HCT116 (cell line): ENCODE measurements around the gene KCNMB2. TPM values are rescaled to one million over a fixed set of nuclear protein-coding genes. Genes with fewer than 3 reads are reported as not detected.

Experiments used
- ATAC-seq: fragments of 200-7000 bp; cut with Tn5 transposase; 2 replicates; pipeline ENCODE4 v1.9.1; 2020; ENCODE audit warnings: mild to moderate bottlenecking, moderate library complexity
- BruUV-seq: library from RNA; stranded (reverse); fragments of 400-500 nt; replicated peaks from 2 replicates; lab custom pipeline; 2021; lab: Mats Ljungman, UMichigan
- CTCF ChIA-PET: fragments of 300-600 bp; sonication (Branson Sonifier 250); formaldehyde crosslinking; loops from one replicate; lab custom pipeline; 2021; ENCODE audit warnings: antibody characterized with exemption; lab: Charles Lee
- POLR2A ChIA-PET: fragments of 300-600, 350-600 bp; sonication (Branson Sonifier 250); formaldehyde crosslinking; loops from one replicate; lab custom pipeline; 2021; ENCODE audit warnings: antibody characterized with exemption; lab: Charles Lee
- RAD21 ChIA-PET, 2 experiments: fragments of 300-600 bp; sonication (Branson Sonifier 250); formaldehyde crosslinking; loops; one replicate each; lab custom pipeline; 2023; ENCODE audit warnings: low total read pairs in 2 of 2; ENCODE audit not compliant: uncharacterized antibody in 2 of 2, unreplicated experiment in 2 of 2, low non-redundant PET in 1 of 2; lab: Charles Lee
- DNase-seq: peaks from one replicate; pipeline ENCODE4 v3.0.0-alpha.2; 2010; ENCODE audit warnings: low read depth, low spot score
- H2AFZ ChIP-seq: fragments of 200-600 bp; shearing (Covaris generic), sonication (generic); 2 replicates; pipeline ENCODE4 v1.6.1; 2017; ENCODE audit warnings: low read depth, mixed run types, mixed read lengths, antibody characterized with exemption, low read length; ENCODE audit not compliant: poor library complexity, severe bottlenecking
- H3K27ac ChIP-seq: 2 replicates; pipeline ENCODE4 v1.5.1; 2012; ENCODE audit warnings: low read depth, low read length
- H3K27me3 ChIP-seq: fragments of 200-600 bp; sonication (generic); 2 replicates; pipeline ENCODE4 v1.6.1; 2016; ENCODE audit warnings: mixed run types, low read length, mixed read lengths; ENCODE audit not compliant: insufficient read depth
- H3K36me3 ChIP-seq, 2 experiments: fragments of 200-500 bp in 1 of 2; fragments of 200-600 bp in 1 of 2; sonication (Bioruptor generic) in 1 of 2; sonication (generic) in 1 of 2; 2 replicates each; pipeline versions ENCODE4 v1.5.1 to v1.6.1; 2014 to 2016; ENCODE audit warnings: low read length in 2 of 2, inconsistent platforms in 1 of 2, mixed read lengths in 1 of 2, mixed run types in 1 of 2; ENCODE audit not compliant: insufficient read depth in 2 of 2, control insufficient read depth in 1 of 2
- H3K4me1 ChIP-seq, 2 experiments: fragments of 200-600 bp in 1 of 2; sonication (generic) in 1 of 2; 2 replicates each; pipeline versions ENCODE4 v1.5.1 to v1.6.1; 2012 to 2017; ENCODE audit warnings: low read length in 2 of 2, inconsistent platforms in 1 of 2, mild to moderate bottlenecking in 1 of 2, mixed read lengths in 1 of 2, mixed run types in 1 of 2, moderate library complexity in 1 of 2; ENCODE audit not compliant: insufficient read depth in 2 of 2, control insufficient read depth in 1 of 2
- H3K4me2 ChIP-seq: fragments of 200-600 bp; sonication (generic); 2 replicates; pipeline ENCODE4 v1.6.1; 2017; ENCODE audit warnings: mixed run types, low read length, mixed read lengths
- H3K4me3 ChIP-seq, 2 experiments: fragments of 200-600 bp in 1 of 2; sonication (generic) in 1 of 2; replicated peaks in 1 of 2; 2 replicates each; pipeline ENCODE4 v1.5.1; 2011 to 2016; ENCODE audit warnings: low read length in 2 of 2, control low read depth in 1 of 2, low read depth in 1 of 2, mild to moderate bottlenecking in 1 of 2, mixed read lengths in 1 of 2, mixed run types in 1 of 2
- H3K79me2 ChIP-seq: fragments of 200-600 bp; sonication (generic); 2 replicates; pipeline ENCODE4 v1.6.1; 2017; ENCODE audit warnings: mild to moderate bottlenecking, mixed run types, low read length, moderate library complexity, mixed read lengths; ENCODE audit not compliant: insufficient read depth
- H3K9ac ChIP-seq: fragments of 200-600 bp; sonication (generic); 2 replicates; pipeline ENCODE4 v1.6.1; 2016; ENCODE audit warnings: low read length, mixed read lengths
- H3K9me2 ChIP-seq: fragments of 200-600 bp; sonication (generic), shearing (Covaris generic); 2 replicates; pipeline ENCODE4 v1.6.1; 2017; ENCODE audit warnings: mixed run types, mild to moderate bottlenecking, moderate library complexity; ENCODE audit not compliant: insufficient read depth
- H3K9me3 ChIP-seq, 2 experiments: fragments of 200-500 bp in 1 of 2; fragments of 200-600 bp in 1 of 2; sonication (Bioruptor generic) in 1 of 2; sonication (generic) in 1 of 2; 2 replicates each; pipeline ENCODE4 v1.6.1; 2014 to 2017; ENCODE audit warnings: low read length in 2 of 2, mixed read lengths in 2 of 2, inconsistent platforms in 1 of 2, low read depth in 1 of 2, mild to moderate bottlenecking in 1 of 2, mixed run types in 1 of 2, moderate library complexity in 1 of 2; ENCODE audit not compliant: control insufficient read depth in 1 of 2, insufficient read depth in 1 of 2
- H4K20me1 ChIP-seq: fragments of 200-600 bp; sonication (generic), shearing (Covaris generic); 2 replicates; pipeline ENCODE4 v1.6.1; 2017; ENCODE audit warnings: mixed run types, mild to moderate bottlenecking, moderate library complexity; ENCODE audit not compliant: insufficient read depth
- CBX3 ChIP-seq: IDR thresholded peaks from 2 replicates; pipeline ENCODE4 v1.6.1; 2012; ENCODE audit warnings: low read depth
- CEBPB ChIP-seq: IDR thresholded peaks from 2 replicates; pipeline ENCODE4 v1.6.1; 2012; ENCODE audit warnings: low read depth
- EGR1 ChIP-seq: IDR thresholded peaks from 2 replicates; pipeline ENCODE4 v1.6.1; 2012; ENCODE audit warnings: low read depth
- ELF1 ChIP-seq: IDR thresholded peaks from 2 replicates; pipeline ENCODE4 v1.6.1; 2012; ENCODE audit warnings: low read depth, borderline replicate concordance
- JUND ChIP-seq: IDR thresholded peaks from 2 replicates; pipeline ENCODE4 v1.6.1; 2012
- RAD21 ChIP-seq: IDR thresholded peaks from 2 replicates; pipeline ENCODE4 v1.6.1; 2012; ENCODE audit warnings: low read depth, mild to moderate bottlenecking
- SRF ChIP-seq: IDR thresholded peaks from 2 replicates; pipeline ENCODE4 v1.6.1; 2012; ENCODE audit warnings: low read depth
- TCF7L2 ChIP-seq: IDR thresholded peaks from 2 replicates; pipeline ENCODE4 v1.7.0; 2011; ENCODE audit warnings: borderline replicate concordance, inconsistent platforms; ENCODE audit not compliant: insufficient read depth, insufficient read length; ENCODE audit errors: extremely low read depth
- intact Hi-C: fragments of 100-400 bp; cut with micrococcal nuclease; formaldehyde crosslinking; loops from 2 replicates; pipeline ENCODE4 v1.10.0; 2022
- total RNA-seq: library from RNA; stranded (reverse); gene quantifications from one replicate; pipeline ENCODE4 v1.2.1, GENCODE V29; 2021; ENCODE audit not compliant: unreplicated experiment
- TF ChIP-seq, protein P1 (sequence below): IDR thresholded peaks from 2 replicates; pipeline ENCODE4 v1.6.1; 2012
- TF ChIP-seq, protein P2 (sequence below): IDR thresholded peaks from 2 replicates; pipeline ENCODE4 v1.6.1; 2012

The KCNMB2 gene
- total RNA-seq, 1 experiment from 2014 or later = not detected

- Histone ChIP-seq H3K79me2 (no peaks in the 10 kb centered on the region), H3K9me2 (no peaks in the 10 kb centered on the region), H4K20me1 (no peaks in the 10 kb centered on the region), H3K4me1 (no peaks in the 10 kb centered on the region), H3K9me3 (no peaks in the 10 kb centered on the region), H3K27me3 (no peaks in the 10 kb centered on the region), H3K36me3 (no peaks in the 10 kb centered on the region), H2AFZ (no peak overlapping the region), H3K4me2 (no peak overlapping the region), H3K27ac (no peak overlapping the region), H3K9ac (no peak overlapping the region), H3K4me3 (no peak overlapping the region)
- ChIA-PET CTCF (no interaction called here), RAD21 (interaction anchor here in 1 of 2 experiments (0.6 kb wide), 1 partner anchor 1354 kb away, joined by 5 read pairs; no protein-coding TSS in a partner anchor), POLR2A (no interaction called here)
- no TSS peak for BruUV-seq
- TF ChIP-seq TCF7L2 (no peak), CBX3 (no peak), ELF1 (no peak), JUND (no peak), RAD21 (no peak), CEBPB (no peak)
- TF ChIP-seq, protein P1, sequence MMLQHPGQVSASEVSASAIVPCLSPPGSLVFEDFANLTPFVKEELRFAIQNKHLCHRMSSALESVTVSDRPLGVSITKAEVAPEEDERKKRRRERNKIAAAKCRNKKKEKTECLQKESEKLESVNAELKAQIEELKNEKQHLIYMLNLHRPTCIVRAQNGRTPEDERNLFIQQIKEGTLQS = no peak
- TF ChIP-seq, protein P2, sequence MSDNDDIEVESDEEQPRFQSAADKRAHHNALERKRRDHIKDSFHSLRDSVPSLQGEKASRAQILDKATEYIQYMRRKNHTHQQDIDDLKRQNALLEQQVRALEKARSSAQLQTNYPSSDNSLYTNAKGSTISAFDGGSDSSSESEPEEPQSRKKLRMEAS = no peak
- intact Hi-C loops = no loop called here
- DNase-seq (no peak), ATAC-seq (no peak)
Observed at GRCh38 chr3:178823150-178823549, 286.9 kb downstream of the KCNMB2 start.

GRCh38 chr3:178823591-178824246, 287.5 kb downstream of the KCNMB2 start:
- H3K9me3 ChIP-seq = no peaks in the 10 kb centered on the region
- H3K27me3 ChIP-seq = no peaks in the 10 kb centered on the region
- TF ChIP-seq SRF (no peak), EGR1 (no peak), CBX3 (no peak)
- H3K4me3 ChIP-seq = no peak overlapping the region
- H3K27ac ChIP-seq = no peak overlapping the region
- no peaks in the 10 kb centered on the region for H3K36me3 ChIP-seq
- DNase-seq = no peak
- no peaks in the 10 kb centered on the region for H3K4me1 ChIP-seq
- no peak overlapping the region for H2AFZ ChIP-seq
- ChIA-PET RAD21 (interaction anchor here in 1 of 2 experiments (0.6 kb wide), 1 partner anchor 1355 kb away, joined by 5 read pairs; no protein-coding TSS in a partner anchor), POLR2A (no interaction called here), CTCF (no interaction called here)
- BruUV-seq = no TSS peak
- no peaks in the 10 kb centered on the region for H3K9me2 ChIP-seq
- H3K4me2 ChIP-seq = no peak overlapping the region
- no peak for ATAC-seq
- H4K20me1 ChIP-seq = no peaks in the 10 kb centered on the region
- intact Hi-C loops = no loop called here
- no peaks in the 10 kb centered on the region for H3K79me2 ChIP-seq
- no peak overlapping the region for H3K9ac ChIP-seq
